ENCODE measurements around the gene SPOPL.

Gene SPOPL

GRCh38 chr2:138502255-138503086, 901 bp downstream of the SPOPL start:
- FAIRE-seq (no peak), DNase-seq (ENCODE audit: insufficient read length, low spot score) (no peak)
- TF ChIP-seq CTCF (IDR thresholded peaks at IDR 0.05; ENCODE audit: insufficient read depth, missing control alignments) = no peak

- peak; percentile 35 for FAIRE-seq
- TF ChIP-seq CTCF (IDR thresholded peaks at IDR 0.05; ENCODE audit: insufficient read depth, missing control alignments) = no peak
Measured at GRCh38 chr2:138503087-138503442, 1.5 kb downstream of the SPOPL start.

GRCh38 chr2:138503652-138504051, 2.1 kb downstream of the SPOPL start:
- TF ChIP-seq CTCF (IDR thresholded peaks at IDR 0.05; ENCODE audit: insufficient read depth, missing control alignments) = no peak
- DNase-seq (ENCODE audit: insufficient read length, low spot score) (no peak), FAIRE-seq (no peak)

More at GRCh38 chr2:138503087-138503442, 1.5 kb downstream of the SPOPL start:
- no peak for DNase-seq (ENCODE audit: insufficient read length, low spot score)

GRCh38 chr2:138504092-138504491, 2.5 kb downstream of the SPOPL start:
- TF ChIP-seq CTCF (IDR thresholded peaks at IDR 0.05; ENCODE audit: insufficient read depth, missing control alignments) = no peak
- FAIRE-seq = no peak

GRCh38 chr2:138504546-138505235, 3.1 kb downstream of the SPOPL start:
- DNase-seq (ENCODE audit: insufficient read length, low spot score) = no peak
- no peak for FAIRE-seq
- no peak for TF ChIP-seq CTCF (IDR thresholded peaks at IDR 0.05; ENCODE audit: insufficient read depth, missing control alignments)

More at GRCh38 chr2:138504092-138504491, 2.5 kb downstream of the SPOPL start:
- DNase-seq (ENCODE audit: insufficient read length, low spot score) = no peak

GRCh38 chr2:138507267-138507666, 5.7 kb downstream of the SPOPL start:
- no peak for TF ChIP-seq CTCF (IDR thresholded peaks at IDR 0.05; ENCODE audit: insufficient read depth, missing control alignments)
- DNase-seq (ENCODE audit: insufficient read length, low spot score) (no peak), FAIRE-seq (no peak)

GRCh38 chr2:138510319-138510718, 8.7 kb downstream of the SPOPL start:
- FAIRE-seq = no peak
- DNase-seq (ENCODE audit: insufficient read length, low spot score) = no peak

More at GRCh38 chr2:138510319-138510718, 8.7 kb downstream of the SPOPL start:
- TF ChIP-seq CTCF (IDR thresholded peaks at IDR 0.05; ENCODE audit: insufficient read depth, missing control alignments) = no peak

Measured in D721Med (cell line).